GM12878 (cell line): ENCODE measurements around the gene HBD.

Experiments
- CBX3 ChIP-seq: fragments of 200-600 bp; sonication (generic); IDR thresholded peaks from 2 replicates; pipeline ENCODE4 v1.6.1; 2016; ENCODE audit warnings: low read depth, borderline replicate concordance
- JUNB ChIP-seq: IDR thresholded peaks from 2 replicates; pipeline ENCODE4 v1.6.1; 2016; ENCODE audit warnings: antibody characterized with exemption, mild to moderate bottlenecking
- TAF1 ChIP-seq: IDR thresholded peaks from 2 replicates; pipeline ENCODE4 v1.6.1; 2011; ENCODE audit warnings: mild to moderate bottlenecking, low read depth, low read length, borderline replicate concordance
- TF ChIP-seq, protein P1 (sequence below): fragments of 450-650 bp; IDR thresholded peaks from 2 replicates; pipeline ENCODE4 v1.6.1; 2018; ENCODE audit warnings: borderline replicate concordance, mild to moderate bottlenecking; ENCODE audit not compliant: partially characterized antibody
- TF ChIP-seq, protein P2 (sequence below): IDR thresholded peaks from 2 replicates; pipeline ENCODE4 v1.6.1; 2012; ENCODE audit warnings: mild to moderate bottlenecking, low read depth, low read length
- TF ChIP-seq, protein P3 (sequence below), 3 experiments: IDR thresholded peaks in 2 of 3; conservative IDR thresholded peaks in 1 of 3; 2 replicates each; pipeline ENCODE4 v1.5.1; 2011; ENCODE audit warnings: low read depth in 3 of 3, low read length in 3 of 3, mild to moderate bottlenecking in 3 of 3, control low read depth in 2 of 3, moderate library complexity in 2 of 3, inconsistent platforms in 1 of 3, mixed read lengths in 1 of 3; ENCODE audit not compliant: control insufficient read depth in 2 of 3, insufficient read depth in 1 of 3; ENCODE audit errors: extremely low read depth in 1 of 3

DNA sequence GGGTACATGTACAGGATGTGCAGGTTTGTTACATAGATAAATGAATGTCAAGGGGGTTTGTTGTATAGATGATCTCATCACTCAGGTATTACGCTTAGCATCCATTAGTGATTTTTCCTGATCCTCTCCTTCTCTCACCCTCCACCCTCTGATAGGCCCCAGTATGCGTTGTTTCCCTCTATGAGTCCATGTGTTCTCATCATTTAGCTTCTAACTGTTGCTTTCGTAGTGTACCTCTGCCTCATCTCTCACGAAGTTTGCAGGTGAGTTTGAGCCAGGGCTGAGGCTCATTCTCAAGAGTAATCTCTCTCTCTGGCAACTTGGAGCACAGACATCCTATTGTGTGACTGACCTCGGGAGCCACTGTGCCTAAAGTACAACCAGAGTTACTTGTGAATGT is 40.1 kb upstream of the HBD start:
- TF ChIP-seq, protein P1, sequence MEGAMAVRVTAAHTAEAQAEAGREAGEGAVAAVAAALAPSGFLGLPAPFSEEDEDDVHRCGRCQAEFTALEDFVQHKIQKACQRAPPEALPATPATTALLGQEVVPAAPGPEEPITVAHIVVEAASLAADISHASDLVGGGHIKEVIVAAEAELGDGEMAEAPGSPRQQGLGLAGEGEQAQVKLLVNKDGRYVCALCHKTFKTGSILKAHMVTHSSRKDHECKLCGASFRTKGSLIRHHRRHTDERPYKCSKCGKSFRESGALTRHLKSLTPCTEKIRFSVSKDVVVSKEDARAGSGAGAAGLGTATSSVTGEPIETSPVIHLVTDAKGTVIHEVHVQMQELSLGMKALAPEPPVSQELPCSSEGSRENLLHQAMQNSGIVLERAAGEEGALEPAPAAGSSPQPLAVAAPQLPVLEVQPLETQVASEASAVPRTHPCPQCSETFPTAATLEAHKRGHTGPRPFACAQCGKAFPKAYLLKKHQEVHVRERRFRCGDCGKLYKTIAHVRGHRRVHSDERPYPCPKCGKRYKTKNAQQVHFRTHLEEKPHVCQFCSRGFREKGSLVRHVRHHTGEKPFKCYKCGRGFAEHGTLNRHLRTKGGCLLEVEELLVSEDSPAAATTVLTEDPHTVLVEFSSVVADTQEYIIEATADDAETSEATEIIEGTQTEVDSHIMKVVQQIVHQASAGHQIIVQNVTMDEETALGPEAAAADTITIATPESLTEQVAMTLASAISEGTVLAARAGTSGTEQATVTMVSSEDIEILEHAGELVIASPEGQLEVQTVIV = no peak
- TF ChIP-seq, protein P2, sequence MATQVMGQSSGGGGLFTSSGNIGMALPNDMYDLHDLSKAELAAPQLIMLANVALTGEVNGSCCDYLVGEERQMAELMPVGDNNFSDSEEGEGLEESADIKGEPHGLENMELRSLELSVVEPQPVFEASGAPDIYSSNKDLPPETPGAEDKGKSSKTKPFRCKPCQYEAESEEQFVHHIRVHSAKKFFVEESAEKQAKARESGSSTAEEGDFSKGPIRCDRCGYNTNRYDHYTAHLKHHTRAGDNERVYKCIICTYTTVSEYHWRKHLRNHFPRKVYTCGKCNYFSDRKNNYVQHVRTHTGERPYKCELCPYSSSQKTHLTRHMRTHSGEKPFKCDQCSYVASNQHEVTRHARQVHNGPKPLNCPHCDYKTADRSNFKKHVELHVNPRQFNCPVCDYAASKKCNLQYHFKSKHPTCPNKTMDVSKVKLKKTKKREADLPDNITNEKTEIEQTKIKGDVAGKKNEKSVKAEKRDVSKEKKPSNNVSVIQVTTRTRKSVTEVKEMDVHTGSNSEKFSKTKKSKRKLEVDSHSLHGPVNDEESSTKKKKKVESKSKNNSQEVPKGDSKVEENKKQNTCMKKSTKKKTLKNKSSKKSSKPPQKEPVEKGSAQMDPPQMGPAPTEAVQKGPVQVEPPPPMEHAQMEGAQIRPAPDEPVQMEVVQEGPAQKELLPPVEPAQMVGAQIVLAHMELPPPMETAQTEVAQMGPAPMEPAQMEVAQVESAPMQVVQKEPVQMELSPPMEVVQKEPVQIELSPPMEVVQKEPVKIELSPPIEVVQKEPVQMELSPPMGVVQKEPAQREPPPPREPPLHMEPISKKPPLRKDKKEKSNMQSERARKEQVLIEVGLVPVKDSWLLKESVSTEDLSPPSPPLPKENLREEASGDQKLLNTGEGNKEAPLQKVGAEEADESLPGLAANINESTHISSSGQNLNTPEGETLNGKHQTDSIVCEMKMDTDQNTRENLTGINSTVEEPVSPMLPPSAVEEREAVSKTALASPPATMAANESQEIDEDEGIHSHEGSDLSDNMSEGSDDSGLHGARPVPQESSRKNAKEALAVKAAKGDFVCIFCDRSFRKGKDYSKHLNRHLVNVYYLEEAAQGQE = no peak
- TF ChIP-seq TAF1 (no peak), CBX3 (no peak), JUNB (no peak)
- TF ChIP-seq, protein P3, sequence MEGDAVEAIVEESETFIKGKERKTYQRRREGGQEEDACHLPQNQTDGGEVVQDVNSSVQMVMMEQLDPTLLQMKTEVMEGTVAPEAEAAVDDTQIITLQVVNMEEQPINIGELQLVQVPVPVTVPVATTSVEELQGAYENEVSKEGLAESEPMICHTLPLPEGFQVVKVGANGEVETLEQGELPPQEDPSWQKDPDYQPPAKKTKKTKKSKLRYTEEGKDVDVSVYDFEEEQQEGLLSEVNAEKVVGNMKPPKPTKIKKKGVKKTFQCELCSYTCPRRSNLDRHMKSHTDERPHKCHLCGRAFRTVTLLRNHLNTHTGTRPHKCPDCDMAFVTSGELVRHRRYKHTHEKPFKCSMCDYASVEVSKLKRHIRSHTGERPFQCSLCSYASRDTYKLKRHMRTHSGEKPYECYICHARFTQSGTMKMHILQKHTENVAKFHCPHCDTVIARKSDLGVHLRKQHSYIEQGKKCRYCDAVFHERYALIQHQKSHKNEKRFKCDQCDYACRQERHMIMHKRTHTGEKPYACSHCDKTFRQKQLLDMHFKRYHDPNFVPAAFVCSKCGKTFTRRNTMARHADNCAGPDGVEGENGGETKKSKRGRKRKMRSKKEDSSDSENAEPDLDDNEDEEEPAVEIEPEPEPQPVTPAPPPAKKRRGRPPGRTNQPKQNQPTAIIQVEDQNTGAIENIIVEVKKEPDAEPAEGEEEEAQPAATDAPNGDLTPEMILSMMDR (IDR thresholded peaks at IDR 0.05 in 2 of 3, conservative IDR thresholded peaks at IDR 0.05 in 1 of 3; ENCODE audit: control insufficient read depth in 2 of 3, extremely low read depth in 1 of 3, insufficient read depth in 1 of 3, low read depth in 3 of 3, low read length in 3 of 3) = no peak
